8988T (cell line): ENCODE measurements around the gene HAS3.
A peak's percentile ranks its signal among the peaks of the same experiment; 100 is the strongest.

Source experiments
- DNase-seq: peaks from one replicate; pipeline ENCODE4 v3.0.0; 2011

Gene HAS3

GRCh38 chr16:69089091-69089910 is 16.2 kb upstream of the HAS3 start:
- no peak for DNase-seq

- DNase-seq: no peak
Measured at GRCh38 chr16:69093974-69094373, 11.5 kb upstream of the HAS3 start.

- DNase-seq: no peak
Measured at GRCh38 chr16:69094501-69094900, 11.0 kb upstream of the HAS3 start.

GRCh38 chr16:69095193-69095592 is 10.3 kb upstream of the HAS3 start:
- DNase-seq: peak; percentile 7

- DNase-seq: no peak
Measured at GRCh38 chr16:69100071-69100691, 5.3 kb upstream of the HAS3 start.

- peak; percentile 86 for DNase-seq
Measured at GRCh38 chr16:69106491-69107315, 1.2 kb downstream of the HAS3 start.

- DNase-seq: no peak
Measured at GRCh38 chr16:69107316-69107962, 2.0 kb downstream of the HAS3 start.

GRCh38 chr16:69108064-69108904 is 2.8 kb downstream of the HAS3 start:
- peak; percentile 70 for DNase-seq

- DNase-seq: no peak
Measured at GRCh38 chr16:69108905-69109252, 3.4 kb downstream of the HAS3 start.

GRCh38 chr16:69109486-69110270 is 4.2 kb downstream of the HAS3 start:
- DNase-seq: no peak

GRCh38 chr16:69110406-69110805 is 5.0 kb downstream of the HAS3 start:
- no peak for DNase-seq

GRCh38 chr16:69111216-69111875 is 5.9 kb downstream of the HAS3 start:
- no peak for DNase-seq

GRCh38 chr16:69111876-69112230 is 6.4 kb downstream of the HAS3 start:
- DNase-seq: no peak

GRCh38 chr16:69112285-69113129 is 7.1 kb downstream of the HAS3 start:
- DNase-seq: peak; percentile 99

GRCh38 chr16:69113216-69113615 is 7.8 kb downstream of the HAS3 start:
- no peak for DNase-seq

GRCh38 chr16:69114346-69114975 is 9.0 kb downstream of the HAS3 start:
- DNase-seq: no peak

- DNase-seq: no peak
Measured at GRCh38 chr16:69114976-69115355, 9.5 kb downstream of the HAS3 start.

- no peak for DNase-seq
Measured at GRCh38 chr16:69115361-69115760, 9.9 kb downstream of the HAS3 start.

- no peak for DNase-seq
Measured at GRCh38 chr16:69115837-69116236, 10.4 kb downstream of the HAS3 start.
